Hepatocyte (in vitro differentiated cells): ENCODE results near the gene ZNF205.

Source experiments
- EZH2 ChIP-seq: fragments of 200-600 bp; sonication (generic); IDR thresholded peaks from 2 replicates; pipeline ENCODE4 v1.6.1; 2016; ENCODE audit warnings: antibody characterized with exemption, mild to moderate bottlenecking, borderline replicate concordance
- EZH2phosphoT487 ChIP-seq: fragments of 200-600 bp; sonication (generic); IDR thresholded peaks from one replicate; pipeline ENCODE4 v1.6.1; 2018; ENCODE audit warnings: antibody characterized with exemption, mild to moderate bottlenecking, low read depth, moderate library complexity; ENCODE audit not compliant: unreplicated experiment, severe bottlenecking
- TF ChIP-seq, protein P1 (sequence below): fragments of 200-600 bp; sonication (generic); IDR thresholded peaks from 2 replicates; pipeline ENCODE4 v1.5.1; 2016; ENCODE audit warnings: antibody characterized with exemption, mild to moderate bottlenecking; ENCODE audit not compliant: poor library complexity

- TF ChIP-seq EZH2 (no peak), EZH2phosphoT487 (no peak)
- TF ChIP-seq, protein P1, sequence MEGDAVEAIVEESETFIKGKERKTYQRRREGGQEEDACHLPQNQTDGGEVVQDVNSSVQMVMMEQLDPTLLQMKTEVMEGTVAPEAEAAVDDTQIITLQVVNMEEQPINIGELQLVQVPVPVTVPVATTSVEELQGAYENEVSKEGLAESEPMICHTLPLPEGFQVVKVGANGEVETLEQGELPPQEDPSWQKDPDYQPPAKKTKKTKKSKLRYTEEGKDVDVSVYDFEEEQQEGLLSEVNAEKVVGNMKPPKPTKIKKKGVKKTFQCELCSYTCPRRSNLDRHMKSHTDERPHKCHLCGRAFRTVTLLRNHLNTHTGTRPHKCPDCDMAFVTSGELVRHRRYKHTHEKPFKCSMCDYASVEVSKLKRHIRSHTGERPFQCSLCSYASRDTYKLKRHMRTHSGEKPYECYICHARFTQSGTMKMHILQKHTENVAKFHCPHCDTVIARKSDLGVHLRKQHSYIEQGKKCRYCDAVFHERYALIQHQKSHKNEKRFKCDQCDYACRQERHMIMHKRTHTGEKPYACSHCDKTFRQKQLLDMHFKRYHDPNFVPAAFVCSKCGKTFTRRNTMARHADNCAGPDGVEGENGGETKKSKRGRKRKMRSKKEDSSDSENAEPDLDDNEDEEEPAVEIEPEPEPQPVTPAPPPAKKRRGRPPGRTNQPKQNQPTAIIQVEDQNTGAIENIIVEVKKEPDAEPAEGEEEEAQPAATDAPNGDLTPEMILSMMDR, result no peak
Observed at GRCh38 chr16:3127745-3128144, 15.4 kb downstream of the ZNF205 start.
